ENCODE measurements around the gene TRMT112.

Gene TRMT112

GRCh38 chr11:64317325-64317960 is at the start of gene TRMT112:
Gene TRMT112, minus strand, starts transcription at chr11:64317559. Its CDS starts 33 bp downstream, at chr11:64317526.
- peak; percentile 93 to 97 (median 96) for DNase-seq (ENCODE audit: low read depth in 3 of 3)

- no peak for DNase-seq (ENCODE audit: low read depth in 3 of 3)
Measured at GRCh38 chr11:64366751-64367150, 49.4 kb upstream of the TRMT112 start.

GRCh38 chr11:64364911-64365310 is 47.6 kb upstream of the TRMT112 start:
- no peak for DNase-seq (ENCODE audit: low read depth in 3 of 3)

- DNase-seq (ENCODE audit: low read depth in 3 of 3) = no peak
Measured at GRCh38 chr11:64364435-64364834, 47.1 kb upstream of the TRMT112 start.

- no peak for DNase-seq (ENCODE audit: low read depth in 3 of 3)
Measured at GRCh38 chr11:64362339-64362738, 45.0 kb upstream of the TRMT112 start.

GRCh38 chr11:64361659-64362058 is 44.3 kb upstream of the TRMT112 start:
- DNase-seq (ENCODE audit: low read depth in 3 of 3) = no peak

GRCh38 chr11:64360448-64360921 is 43.1 kb upstream of the TRMT112 start:
- DNase-seq (ENCODE audit: low read depth in 3 of 3) = no peak

GRCh38 chr11:64359712-64360445 is 42.5 kb upstream of the TRMT112 start:
- DNase-seq (ENCODE audit: low read depth in 3 of 3) = peak in 1 of 3 experiments; percentile 34

GRCh38 chr11:64358907-64359711 is 41.8 kb upstream of the TRMT112 start, which contains the start of gene RPS6KA4:
Gene RPS6KA4, plus strand, starts transcription at chr11:64359162. Its CDS starts 74 bp downstream, at chr11:64359236.
- DNase-seq (ENCODE audit: low read depth in 3 of 3) = peak in 1 of 3 experiments; percentile 52

GRCh38 chr11:64358536-64358906 is 41.2 kb upstream of the TRMT112 start:
- DNase-seq (ENCODE audit: low read depth in 3 of 3) = no peak

GRCh38 chr11:64357904-64358535 is 40.7 kb upstream of the TRMT112 start:
- DNase-seq (ENCODE audit: low read depth in 3 of 3) = peak in 1 of 3 experiments; percentile 59

- DNase-seq (ENCODE audit: low read depth in 3 of 3) = no peak
Measured at GRCh38 chr11:64357446-64357845, 40.1 kb upstream of the TRMT112 start.

- DNase-seq (ENCODE audit: low read depth in 3 of 3) = peak in 1 of 3 experiments; percentile 41
Measured at GRCh38 chr11:64356498-64357411, 39.4 kb upstream of the TRMT112 start.

- DNase-seq (ENCODE audit: low read depth in 3 of 3) = peak in 1 of 3 experiments; percentile 46
Measured at GRCh38 chr11:64355078-64355940, 38.0 kb upstream of the TRMT112 start.

GRCh38 chr11:64353715-64354506 is 36.6 kb upstream of the TRMT112 start:
- DNase-seq (ENCODE audit: low read depth in 3 of 3) = no peak

GRCh38 chr11:64352995-64353714 is 35.8 kb upstream of the TRMT112 start:
- DNase-seq (ENCODE audit: low read depth in 3 of 3) = no peak

- DNase-seq (ENCODE audit: low read depth in 3 of 3) = no peak
Measured at GRCh38 chr11:64352099-64352994, 35.0 kb upstream of the TRMT112 start.

Measured in stimulated activated CD4-positive, alpha-beta T cell treated with anti-CD3 and anti-CD28 coated beads, TNF-alpha, amount 100 ng/mL, for 24 hours (primary cell).